Keratinocyte (primary cell): ENCODE results near the gene SYT15. TPM values are rescaled to one million over a fixed set of nuclear protein-coding genes. Genes with fewer than 3 reads are reported as not detected.

Experiments
- DNase-seq: peaks from one replicate; pipeline ENCODE4 v3.0.0-alpha.2; 2011; ENCODE audit warnings: low read depth, missing footprints, low spot score
- FAIRE-seq: peaks from 2 replicates; lab custom pipeline; 2011; peaks lifted over from hg19 to GRCh38; lab: Jason Lieb, UNC
- H2AFZ ChIP-seq: 2 replicates; pipeline ENCODE4 v1.6.0; 2012; ENCODE audit warnings: low read length, control low read depth, inconsistent platforms; ENCODE audit not compliant: control insufficient read depth
- H3K27ac ChIP-seq: 2 replicates; pipeline ENCODE4 v1.5.1; 2011; ENCODE audit warnings: low read length; ENCODE audit not compliant: control insufficient read depth, insufficient read depth
- H3K27me3 ChIP-seq: 3 replicates; pipeline ENCODE4 v1.6.0; 2011; ENCODE audit warnings: low read length; ENCODE audit not compliant: control insufficient read depth, insufficient read depth; ENCODE audit errors: extremely low read depth
- H3K36me3 ChIP-seq, 2 experiments: 2 replicates in 1 of 2; 3 replicates in 1 of 2; pipeline ENCODE4 v1.5.1; 2011; ENCODE audit warnings: low read length in 2 of 2, mild to moderate bottlenecking in 1 of 2; ENCODE audit not compliant: control insufficient read depth in 2 of 2, insufficient read depth in 2 of 2; ENCODE audit errors: extremely low read depth in 1 of 2
- H3K4me1 ChIP-seq: 3 replicates; pipeline ENCODE4 v1.5.1; 2011; ENCODE audit warnings: low read length; ENCODE audit not compliant: control insufficient read depth, insufficient read depth; ENCODE audit errors: extremely low read depth
- H3K4me2 ChIP-seq: 3 replicates; pipeline ENCODE4 v1.6.0; 2011; ENCODE audit warnings: low read depth, low read length; ENCODE audit not compliant: control insufficient read depth, insufficient read depth; ENCODE audit errors: extremely low read depth
- H3K4me3 ChIP-seq, 3 experiments: fragments of 200-600 bp in 1 of 3; sonication (generic) in 1 of 3; 2 replicates in 2 of 3; 3 replicates in 1 of 3; pipeline ENCODE4 v1.5.1; 2011 to 2016; ENCODE audit warnings: low read length in 3 of 3, mild to moderate bottlenecking in 3 of 3, control low read depth in 2 of 3, inconsistent platforms in 1 of 3, low read depth in 1 of 3, mixed read lengths in 1 of 3, mixed run types in 1 of 3, moderate library complexity in 1 of 3; ENCODE audit not compliant: control insufficient read depth in 2 of 3, insufficient read depth in 2 of 3; ENCODE audit errors: extremely low read depth in 1 of 3
- H3K79me2 ChIP-seq: 2 replicates; pipeline ENCODE4 v1.6.0; 2012; ENCODE audit warnings: low read length; ENCODE audit not compliant: control insufficient read depth, insufficient read depth
- H3K9ac ChIP-seq: 3 replicates; pipeline ENCODE4 v1.6.0; 2011; ENCODE audit warnings: low read length; ENCODE audit not compliant: control insufficient read depth, insufficient read depth; ENCODE audit errors: extremely low read depth
- H3K9me1 ChIP-seq: 3 replicates; pipeline ENCODE4 v1.6.0; 2011; ENCODE audit warnings: low read length; ENCODE audit not compliant: control insufficient read depth, insufficient read depth; ENCODE audit errors: extremely low read depth
- H3K9me3 ChIP-seq: 2 replicates; pipeline ENCODE4 v1.5.1; 2012; ENCODE audit warnings: low read depth, low read length; ENCODE audit not compliant: control insufficient read depth
- H4K20me1 ChIP-seq: 3 replicates; pipeline ENCODE4 v1.6.0; 2011; ENCODE audit warnings: low read length; ENCODE audit not compliant: control insufficient read depth, insufficient read depth; ENCODE audit errors: extremely low read depth
- EZH2 ChIP-seq: IDR thresholded peaks from one replicate; pipeline ENCODE4 v1.6.1; 2012; ENCODE audit warnings: inconsistent platforms, mild to moderate bottlenecking, low read length, moderate library complexity
- dilution Hi-C: fragments of 300-500 bp; cut with MboI; formaldehyde crosslinking; loops from one replicate; pipeline ENCODE4 v1.7.0; 2020; ENCODE audit warnings: low sequenced_read_pairs; ENCODE audit not compliant: extremely low pct_ligation_motif_present
- polyA plus RNA-seq, 5 experiments: library from polyadenylated mRNA; depleted of rRNA in 3 of 5; stranded (reverse) in 3 of 5; stranded (forward) in 1 of 5; unstranded in 1 of 5; fragments of >200 nt; gene quantifications; 1 replicate in 1 of 5; 2 replicates in 3 of 5; 3 replicates in 1 of 5; pipeline versions ENCODE4 v1.2.1 to v1.2.3, GENCODE V29; 2011 to 2012; ENCODE audit warnings: missing spikeins in 2 of 5, low read depth in 1 of 5, low replicate concordance in 1 of 5
- TF ChIP-seq, protein P1 (sequence below), 3 experiments: IDR thresholded peaks in 1 of 3; conservative IDR thresholded peaks in 1 of 3; optimal IDR thresholded peaks in 1 of 3; 2 replicates in 2 of 3; 3 replicates in 1 of 3; pipeline versions ENCODE3 to v1.5.1; 2011; ENCODE audit warnings: low read length in 3 of 3, mild to moderate bottlenecking in 3 of 3, moderate library complexity in 2 of 3, control low read depth in 1 of 3, inconsistent platforms in 1 of 3; ENCODE audit not compliant: insufficient read depth in 2 of 3; ENCODE audit errors: extremely low read depth in 1 of 3

The SYT15 gene
- polyA plus RNA-seq, 1 donor (not counting 4 experiments of a cell fraction or from before 2014, with no cell fraction given), result 0.16 TPM

DNA sequence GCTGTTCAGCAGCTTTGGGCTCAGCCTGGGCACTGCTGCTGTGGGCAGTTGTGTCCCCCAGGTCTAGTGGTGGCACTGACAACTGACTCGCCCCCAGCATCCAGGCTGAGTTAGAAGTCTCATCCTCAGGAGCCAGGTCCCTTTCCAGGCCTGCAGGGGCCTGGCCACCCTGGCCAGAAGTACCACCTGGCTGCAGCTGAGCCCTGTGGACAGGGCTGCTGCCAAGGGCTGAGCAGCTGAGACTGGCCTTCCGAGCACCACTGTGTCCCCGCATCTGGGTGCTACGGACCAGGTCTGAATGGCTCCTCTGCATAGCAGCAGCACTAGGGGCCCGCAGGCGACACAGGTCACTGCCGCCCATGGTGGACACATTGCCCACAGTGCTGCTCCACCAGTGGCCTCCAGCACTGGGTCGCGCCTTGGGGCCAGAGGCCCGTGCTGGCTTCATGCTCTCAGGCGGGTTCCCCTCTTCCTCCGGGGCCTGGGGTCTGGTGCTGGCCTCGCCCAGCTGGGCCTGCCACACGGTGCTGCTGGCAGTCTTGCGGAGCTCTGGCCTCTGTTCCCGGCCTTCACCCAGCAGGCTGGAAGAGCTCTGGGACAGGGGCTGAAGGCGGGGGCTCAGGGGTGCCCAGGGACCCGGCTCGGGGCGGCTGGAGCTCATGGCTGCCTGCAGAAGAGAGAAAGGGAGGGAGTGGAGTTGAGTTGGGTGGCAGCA is 28.7 kb upstream of the SYT15 start:
- DNase-seq (no peak), FAIRE-seq (no peak)
- no peaks in the 10 kb centered on the region for H4K20me1 ChIP-seq
- no peak overlapping the region for H2AFZ ChIP-seq
- TF ChIP-seq EZH2, result no peak
- TF ChIP-seq, protein P1, sequence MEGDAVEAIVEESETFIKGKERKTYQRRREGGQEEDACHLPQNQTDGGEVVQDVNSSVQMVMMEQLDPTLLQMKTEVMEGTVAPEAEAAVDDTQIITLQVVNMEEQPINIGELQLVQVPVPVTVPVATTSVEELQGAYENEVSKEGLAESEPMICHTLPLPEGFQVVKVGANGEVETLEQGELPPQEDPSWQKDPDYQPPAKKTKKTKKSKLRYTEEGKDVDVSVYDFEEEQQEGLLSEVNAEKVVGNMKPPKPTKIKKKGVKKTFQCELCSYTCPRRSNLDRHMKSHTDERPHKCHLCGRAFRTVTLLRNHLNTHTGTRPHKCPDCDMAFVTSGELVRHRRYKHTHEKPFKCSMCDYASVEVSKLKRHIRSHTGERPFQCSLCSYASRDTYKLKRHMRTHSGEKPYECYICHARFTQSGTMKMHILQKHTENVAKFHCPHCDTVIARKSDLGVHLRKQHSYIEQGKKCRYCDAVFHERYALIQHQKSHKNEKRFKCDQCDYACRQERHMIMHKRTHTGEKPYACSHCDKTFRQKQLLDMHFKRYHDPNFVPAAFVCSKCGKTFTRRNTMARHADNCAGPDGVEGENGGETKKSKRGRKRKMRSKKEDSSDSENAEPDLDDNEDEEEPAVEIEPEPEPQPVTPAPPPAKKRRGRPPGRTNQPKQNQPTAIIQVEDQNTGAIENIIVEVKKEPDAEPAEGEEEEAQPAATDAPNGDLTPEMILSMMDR (optimal IDR thresholded peaks at IDR 0.05 in 1 of 3, IDR thresholded peaks at IDR 0.05 in 1 of 3, conservative IDR thresholded peaks at IDR 0.05 in 1 of 3; ENCODE audit: extremely low read depth in 1 of 3, insufficient read depth in 2 of 3, low read length in 3 of 3), result no peak
- H3K9ac ChIP-seq, result no peak overlapping the region
- H3K27ac ChIP-seq, result no peak overlapping the region
- peaks cover 73% of the 10 kb centered on the region for H3K27me3 ChIP-seq
- H3K4me3 ChIP-seq, result no peak overlapping the region
- H3K9me1 ChIP-seq, result no peaks in the 10 kb centered on the region
- no peaks in the 10 kb centered on the region for H3K36me3 ChIP-seq
- no peaks in the 10 kb centered on the region for H3K79me2 ChIP-seq
- dilution Hi-C loops, result no loop called here
- no peaks in the 10 kb centered on the region for H3K9me3 ChIP-seq
- no peak overlapping the region for H3K4me2 ChIP-seq
- no peaks in the 10 kb centered on the region for H3K4me1 ChIP-seq

DNA sequence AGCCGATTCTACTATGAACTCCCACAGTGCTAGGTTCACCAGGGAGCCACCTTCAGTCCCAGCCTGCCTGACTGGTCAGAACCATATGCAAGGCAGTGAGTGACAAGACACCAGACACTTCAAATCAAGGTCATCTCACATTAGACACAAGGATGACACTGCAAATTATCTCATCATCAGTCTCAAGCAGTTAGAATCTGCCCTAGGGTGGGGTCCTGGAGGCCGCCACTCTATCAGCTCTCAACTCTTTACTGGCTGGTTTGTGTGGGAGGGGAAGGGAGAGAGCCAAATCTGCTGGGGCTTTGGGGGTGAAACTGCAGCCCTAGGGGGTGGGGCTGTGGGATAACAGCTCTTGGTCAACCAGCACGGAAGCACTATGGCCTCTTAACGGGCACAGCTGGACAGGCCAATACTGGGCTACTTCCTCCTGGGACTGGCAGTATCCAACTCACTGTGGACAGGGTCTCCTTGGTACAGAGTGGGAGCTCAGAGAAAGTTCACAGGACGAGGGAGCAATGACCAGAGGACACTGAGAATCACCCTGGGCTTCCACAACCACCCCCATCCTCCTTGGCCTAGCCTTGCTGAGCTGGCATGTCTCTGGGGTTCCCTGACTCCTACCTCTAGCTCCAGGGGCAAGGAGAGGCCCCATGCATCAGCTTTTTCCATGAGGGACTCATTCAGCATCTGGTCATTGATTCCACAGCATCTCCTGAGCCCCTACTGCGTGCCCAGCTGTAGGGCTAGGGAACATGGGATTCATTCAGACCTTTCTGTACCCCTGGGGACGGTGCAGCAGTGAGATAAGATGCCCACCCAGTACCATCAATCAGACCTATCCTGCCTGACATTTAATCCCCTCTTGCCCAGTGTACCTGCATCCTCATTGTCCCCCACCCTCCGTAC is 27.9 kb upstream of the SYT15 start:
- no peak for FAIRE-seq
- peaks cover 73% of the 10 kb centered on the region for H3K27me3 ChIP-seq
- no peaks in the 10 kb centered on the region for H4K20me1 ChIP-seq
- H3K36me3 ChIP-seq, result no peaks in the 10 kb centered on the region
- H3K9ac ChIP-seq, result no peak overlapping the region
- H2AFZ ChIP-seq, result no peak overlapping the region
- no peaks in the 10 kb centered on the region for H3K79me2 ChIP-seq
- H3K9me1 ChIP-seq, result no peaks in the 10 kb centered on the region
- no peaks in the 10 kb centered on the region for H3K9me3 ChIP-seq
- H3K4me1 ChIP-seq, result peaks cover 2% of the 10 kb centered on the region
- no peak overlapping the region for H3K27ac ChIP-seq
- dilution Hi-C loops, result no loop called here
- DNase-seq, result no peak
- no peak for TF ChIP-seq EZH2
- TF ChIP-seq, protein P1 (optimal IDR thresholded peaks at IDR 0.05 in 1 of 3, IDR thresholded peaks at IDR 0.05 in 1 of 3, conservative IDR thresholded peaks at IDR 0.05 in 1 of 3; ENCODE audit: extremely low read depth in 1 of 3, insufficient read depth in 2 of 3, low read length in 3 of 3), result no peak
- H3K4me2 ChIP-seq, result no peak overlapping the region
- H3K4me3 ChIP-seq, result no peak overlapping the region
